ENCODE measurements around the gene ITPRIP.

Gene ITPRIP

DNA sequence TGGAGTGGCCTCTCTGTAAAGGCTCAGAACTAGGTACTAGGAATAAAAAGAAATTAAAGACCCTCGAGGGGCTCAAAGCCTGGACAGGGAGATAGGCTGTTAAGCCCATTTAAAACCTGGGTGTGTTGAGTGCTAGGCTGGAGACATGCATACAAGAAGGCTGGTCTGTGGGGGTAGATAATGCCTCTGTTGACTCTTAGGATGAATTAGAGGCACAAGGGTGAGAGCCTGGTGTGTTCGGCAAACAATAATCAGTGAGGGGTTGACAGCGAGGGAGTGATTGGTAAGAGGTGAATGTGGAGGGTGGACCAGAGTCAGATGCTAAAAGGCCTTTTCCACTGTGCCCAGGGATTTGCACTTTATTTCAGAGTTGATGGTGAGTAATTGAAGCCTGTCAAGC, 56.6 kb downstream of the ITPRIP start:
- no peak for ATAC-seq
- TF ChIP-seq ZFP30 (CRISPR knock-in tag; IDR thresholded peaks at IDR 0.05) (no peak), ESRRG (CRISPR knock-in tag; IDR thresholded peaks at IDR 0.05) (no peak), PPARA (CRISPR knock-in tag; IDR thresholded peaks at IDR 0.05; ENCODE audit: borderline replicate concordance) (no peak), BACH2 (CRISPR knock-in tag; IDR thresholded peaks at IDR 0.05; ENCODE audit: borderline replicate concordance) (no peak)

DNA sequence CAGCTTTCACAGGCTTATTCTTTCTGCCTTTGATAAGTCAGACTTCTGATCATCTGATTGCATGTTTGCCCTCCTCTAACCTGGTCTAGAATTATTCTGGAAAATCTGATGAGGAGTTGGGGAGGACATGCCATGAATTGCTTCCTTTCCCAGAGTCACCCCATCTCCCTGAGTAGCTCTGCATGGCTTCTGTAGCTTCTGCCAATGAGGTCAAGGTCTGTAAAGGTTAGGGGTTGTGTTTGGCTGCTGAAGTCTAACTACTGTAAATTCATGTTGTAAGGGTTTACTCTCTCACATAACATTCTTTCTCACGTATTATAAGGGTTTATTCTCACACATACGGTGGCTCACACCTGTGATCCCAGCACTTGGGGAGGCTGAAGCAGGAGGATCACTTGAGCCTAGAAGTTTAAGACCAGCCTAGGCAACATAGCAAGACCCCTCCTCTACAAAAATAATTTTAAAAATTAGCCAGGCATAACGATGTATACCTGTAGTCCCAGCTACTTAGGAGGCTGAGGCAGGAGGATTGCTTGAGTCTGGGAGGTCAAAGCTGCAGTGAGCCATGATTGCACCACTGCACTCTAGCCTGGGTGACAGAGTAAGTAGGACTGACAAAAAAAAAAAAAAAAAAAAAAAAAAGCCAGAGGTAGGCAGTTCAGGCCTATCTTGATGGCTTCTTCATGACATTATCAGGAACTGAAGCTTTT, 58.6 kb downstream of the ITPRIP start:
- ATAC-seq: no peak

DNA sequence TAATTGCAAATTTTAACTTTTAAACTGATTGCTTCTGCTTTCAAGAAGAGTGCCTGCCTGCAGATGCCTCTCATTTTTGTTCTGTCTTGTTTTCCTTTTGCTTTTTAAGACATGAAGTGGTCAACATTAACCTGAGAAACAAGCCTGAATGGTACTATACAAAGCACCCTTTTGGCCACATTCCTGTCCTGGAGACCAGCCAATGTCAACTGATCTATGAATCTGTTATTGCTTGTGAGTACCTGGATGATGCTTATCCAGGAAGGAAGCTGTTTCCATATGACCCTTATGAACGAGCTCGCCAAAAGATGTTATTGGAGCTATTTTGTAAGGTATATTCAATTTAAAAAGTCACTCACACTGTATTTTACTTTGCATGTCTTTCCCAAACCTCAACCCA, 60.5 kb downstream of the ITPRIP start:
- no peak for TF ChIP-seq ARNTL (CRISPR knock-in tag; IDR thresholded peaks at IDR 0.05; ENCODE audit: borderline replicate concordance, low read depth)
- no peak for TF ChIP-seq CSDC2 (CRISPR knock-in tag; IDR thresholded peaks at IDR 0.05)
- no peak for TF ChIP-seq ZNF8 (CRISPR knock-in tag; IDR thresholded peaks at IDR 0.05)
- TF ChIP-seq OSR1 (CRISPR knock-in tag; IDR thresholded peaks at IDR 0.05): no peak
- no peak for TF ChIP-seq ZC3H10 (CRISPR knock-in tag; IDR thresholded peaks at IDR 0.05)
- TF ChIP-seq ZNF565 (CRISPR knock-in tag; conservative IDR thresholded peaks at IDR 0.05; ENCODE audit: low read depth): no peak
- ATAC-seq: no peak

More for the DNA sequence above, 58.6 kb downstream of the ITPRIP start:
- TF ChIP-seq ISL1 (CRISPR knock-in tag; IDR thresholded peaks at IDR 0.05) (no peak), ZFP30 (CRISPR knock-in tag; IDR thresholded peaks at IDR 0.05) (no peak), ZNF70 (CRISPR knock-in tag; IDR thresholded peaks at IDR 0.05) (no peak)

DNA sequence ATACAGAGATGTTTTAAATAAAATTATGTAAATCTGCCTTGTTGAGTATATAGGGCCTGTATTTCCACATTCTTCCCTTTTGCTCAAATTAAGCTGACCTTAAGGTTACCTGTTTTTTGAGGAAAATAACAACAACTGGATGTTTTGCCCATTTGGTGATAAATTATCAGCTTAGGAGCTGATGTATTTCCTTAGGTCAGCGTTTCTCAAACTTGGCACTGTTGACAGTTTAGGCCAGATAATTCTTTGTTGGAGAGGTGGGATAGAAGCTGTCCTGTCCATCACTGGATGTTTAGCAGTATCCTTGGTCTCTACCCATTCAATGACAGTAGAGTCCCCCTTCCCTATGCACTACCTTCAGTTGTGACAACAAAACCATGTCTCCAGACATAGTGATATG, 62.1 kb downstream of the ITPRIP start:
- TF ChIP-seq, protein P1, sequence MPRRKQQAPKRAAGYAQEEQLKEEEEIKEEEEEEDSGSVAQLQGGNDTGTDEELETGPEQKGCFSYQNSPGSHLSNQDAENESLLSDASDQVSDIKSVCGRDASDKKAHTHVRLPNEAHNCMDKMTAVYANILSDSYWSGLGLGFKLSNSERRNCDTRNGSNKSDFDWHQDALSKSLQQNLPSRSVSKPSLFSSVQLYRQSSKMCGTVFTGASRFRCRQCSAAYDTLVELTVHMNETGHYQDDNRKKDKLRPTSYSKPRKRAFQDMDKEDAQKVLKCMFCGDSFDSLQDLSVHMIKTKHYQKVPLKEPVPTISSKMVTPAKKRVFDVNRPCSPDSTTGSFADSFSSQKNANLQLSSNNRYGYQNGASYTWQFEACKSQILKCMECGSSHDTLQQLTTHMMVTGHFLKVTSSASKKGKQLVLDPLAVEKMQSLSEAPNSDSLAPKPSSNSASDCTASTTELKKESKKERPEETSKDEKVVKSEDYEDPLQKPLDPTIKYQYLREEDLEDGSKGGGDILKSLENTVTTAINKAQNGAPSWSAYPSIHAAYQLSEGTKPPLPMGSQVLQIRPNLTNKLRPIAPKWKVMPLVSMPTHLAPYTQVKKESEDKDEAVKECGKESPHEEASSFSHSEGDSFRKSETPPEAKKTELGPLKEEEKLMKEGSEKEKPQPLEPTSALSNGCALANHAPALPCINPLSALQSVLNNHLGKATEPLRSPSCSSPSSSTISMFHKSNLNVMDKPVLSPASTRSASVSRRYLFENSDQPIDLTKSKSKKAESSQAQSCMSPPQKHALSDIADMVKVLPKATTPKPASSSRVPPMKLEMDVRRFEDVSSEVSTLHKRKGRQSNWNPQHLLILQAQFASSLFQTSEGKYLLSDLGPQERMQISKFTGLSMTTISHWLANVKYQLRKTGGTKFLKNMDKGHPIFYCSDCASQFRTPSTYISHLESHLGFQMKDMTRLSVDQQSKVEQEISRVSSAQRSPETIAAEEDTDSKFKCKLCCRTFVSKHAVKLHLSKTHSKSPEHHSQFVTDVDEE (CRISPR knock-in tag; IDR thresholded peaks at IDR 0.05): no peak
- no peak for TF ChIP-seq TOX (CRISPR knock-in tag; IDR thresholded peaks at IDR 0.05; ENCODE audit: borderline replicate concordance)
- no peak for TF ChIP-seq OSR1 (CRISPR knock-in tag; IDR thresholded peaks at IDR 0.05)
- TF ChIP-seq, protein P2, sequence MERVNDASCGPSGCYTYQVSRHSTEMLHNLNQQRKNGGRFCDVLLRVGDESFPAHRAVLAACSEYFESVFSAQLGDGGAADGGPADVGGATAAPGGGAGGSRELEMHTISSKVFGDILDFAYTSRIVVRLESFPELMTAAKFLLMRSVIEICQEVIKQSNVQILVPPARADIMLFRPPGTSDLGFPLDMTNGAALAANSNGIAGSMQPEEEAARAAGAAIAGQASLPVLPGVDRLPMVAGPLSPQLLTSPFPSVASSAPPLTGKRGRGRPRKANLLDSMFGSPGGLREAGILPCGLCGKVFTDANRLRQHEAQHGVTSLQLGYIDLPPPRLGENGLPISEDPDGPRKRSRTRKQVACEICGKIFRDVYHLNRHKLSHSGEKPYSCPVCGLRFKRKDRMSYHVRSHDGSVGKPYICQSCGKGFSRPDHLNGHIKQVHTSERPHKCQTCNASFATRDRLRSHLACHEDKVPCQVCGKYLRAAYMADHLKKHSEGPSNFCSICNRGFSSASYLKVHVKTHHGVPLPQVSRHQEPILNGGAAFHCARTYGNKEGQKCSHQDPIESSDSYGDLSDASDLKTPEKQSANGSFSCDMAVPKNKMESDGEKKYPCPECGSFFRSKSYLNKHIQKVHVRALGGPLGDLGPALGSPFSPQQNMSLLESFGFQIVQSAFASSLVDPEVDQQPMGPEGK (CRISPR knock-in tag; IDR thresholded peaks at IDR 0.05; ENCODE audit: borderline replicate concordance): no peak
- TF ChIP-seq, protein P3, sequence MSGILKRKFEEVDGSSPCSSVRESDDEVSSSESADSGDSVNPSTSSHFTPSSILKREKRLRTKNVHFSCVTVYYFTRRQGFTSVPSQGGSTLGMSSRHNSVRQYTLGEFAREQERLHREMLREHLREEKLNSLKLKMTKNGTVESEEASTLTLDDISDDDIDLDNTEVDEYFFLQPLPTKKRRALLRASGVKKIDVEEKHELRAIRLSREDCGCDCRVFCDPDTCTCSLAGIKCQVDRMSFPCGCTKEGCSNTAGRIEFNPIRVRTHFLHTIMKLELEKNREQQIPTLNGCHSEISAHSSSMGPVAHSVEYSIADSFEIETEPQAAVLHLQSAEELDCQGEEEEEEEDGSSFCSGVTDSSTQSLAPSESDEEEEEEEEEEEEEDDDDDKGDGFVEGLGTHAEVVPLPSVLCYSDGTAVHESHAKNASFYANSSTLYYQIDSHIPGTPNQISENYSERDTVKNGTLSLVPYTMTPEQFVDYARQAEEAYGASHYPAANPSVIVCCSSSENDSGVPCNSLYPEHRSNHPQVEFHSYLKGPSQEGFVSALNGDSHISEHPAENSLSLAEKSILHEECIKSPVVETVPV (CRISPR knock-in tag; IDR thresholded peaks at IDR 0.05): no peak
- TF ChIP-seq ZNF8 (CRISPR knock-in tag; IDR thresholded peaks at IDR 0.05): no peak
- no peak for TF ChIP-seq PPARA (CRISPR knock-in tag; IDR thresholded peaks at IDR 0.05; ENCODE audit: borderline replicate concordance)
- TF ChIP-seq, protein P4, sequence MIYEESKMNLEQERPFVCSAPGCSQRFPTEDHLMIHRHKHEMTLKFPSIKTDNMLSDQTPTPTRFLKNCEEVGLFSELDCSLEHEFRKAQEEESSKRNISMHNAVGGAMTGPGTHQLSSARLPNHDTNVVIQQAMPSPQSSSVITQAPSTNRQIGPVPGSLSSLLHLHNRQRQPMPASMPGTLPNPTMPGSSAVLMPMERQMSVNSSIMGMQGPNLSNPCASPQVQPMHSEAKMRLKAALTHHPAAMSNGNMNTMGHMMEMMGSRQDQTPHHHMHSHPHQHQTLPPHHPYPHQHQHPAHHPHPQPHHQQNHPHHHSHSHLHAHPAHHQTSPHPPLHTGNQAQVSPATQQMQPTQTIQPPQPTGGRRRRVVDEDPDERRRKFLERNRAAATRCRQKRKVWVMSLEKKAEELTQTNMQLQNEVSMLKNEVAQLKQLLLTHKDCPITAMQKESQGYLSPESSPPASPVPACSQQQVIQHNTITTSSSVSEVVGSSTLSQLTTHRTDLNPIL (CRISPR knock-in tag; IDR thresholded peaks at IDR 0.05; ENCODE audit: low read depth): no peak
- TF ChIP-seq ISL1 (CRISPR knock-in tag; IDR thresholded peaks at IDR 0.05): no peak
- no peak for TF ChIP-seq ZC3H10 (CRISPR knock-in tag; IDR thresholded peaks at IDR 0.05)
- no peak for TF ChIP-seq GLIS3 (CRISPR knock-in tag; IDR thresholded peaks at IDR 0.05)
- TF ChIP-seq, protein P5, sequence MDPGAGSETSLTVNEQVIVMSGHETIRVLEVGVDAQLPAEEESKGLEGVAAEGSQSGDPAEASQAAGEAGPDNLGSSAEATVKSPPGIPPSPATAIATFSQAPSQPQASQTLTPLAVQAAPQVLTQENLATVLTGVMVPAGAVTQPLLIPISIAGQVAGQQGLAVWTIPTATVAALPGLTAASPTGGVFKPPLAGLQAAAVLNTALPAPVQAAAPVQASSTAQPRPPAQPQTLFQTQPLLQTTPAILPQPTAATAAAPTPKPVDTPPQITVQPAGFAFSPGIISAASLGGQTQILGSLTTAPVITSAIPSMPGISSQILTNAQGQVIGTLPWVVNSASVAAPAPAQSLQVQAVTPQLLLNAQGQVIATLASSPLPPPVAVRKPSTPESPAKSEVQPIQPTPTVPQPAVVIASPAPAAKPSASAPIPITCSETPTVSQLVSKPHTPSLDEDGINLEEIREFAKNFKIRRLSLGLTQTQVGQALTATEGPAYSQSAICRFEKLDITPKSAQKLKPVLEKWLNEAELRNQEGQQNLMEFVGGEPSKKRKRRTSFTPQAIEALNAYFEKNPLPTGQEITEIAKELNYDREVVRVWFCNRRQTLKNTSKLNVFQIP (CRISPR knock-in tag; IDR thresholded peaks at IDR 0.05; ENCODE audit: borderline replicate concordance, low read depth): no peak
- no peak for TF ChIP-seq CSDC2 (CRISPR knock-in tag; IDR thresholded peaks at IDR 0.05)
- TF ChIP-seq TCF4 (CRISPR knock-in tag; IDR thresholded peaks at IDR 0.05; ENCODE audit: borderline replicate concordance): no peak
- TF ChIP-seq RARB (CRISPR knock-in tag; IDR thresholded peaks at IDR 0.05): no peak
- no peak for ATAC-seq
